ENCODE results near the gene REX1BD. TPM values are rescaled to one million over a fixed set of nuclear protein-coding genes. Genes with fewer than 3 reads are reported as not detected.

Gene REX1BD
- total and polyA plus RNA-seq, 2 of the 13 experiments (the other 11 are each of a cell fraction or from before 2014, with no cell fraction given): 7.5 to 25.4 TPM

DNA sequence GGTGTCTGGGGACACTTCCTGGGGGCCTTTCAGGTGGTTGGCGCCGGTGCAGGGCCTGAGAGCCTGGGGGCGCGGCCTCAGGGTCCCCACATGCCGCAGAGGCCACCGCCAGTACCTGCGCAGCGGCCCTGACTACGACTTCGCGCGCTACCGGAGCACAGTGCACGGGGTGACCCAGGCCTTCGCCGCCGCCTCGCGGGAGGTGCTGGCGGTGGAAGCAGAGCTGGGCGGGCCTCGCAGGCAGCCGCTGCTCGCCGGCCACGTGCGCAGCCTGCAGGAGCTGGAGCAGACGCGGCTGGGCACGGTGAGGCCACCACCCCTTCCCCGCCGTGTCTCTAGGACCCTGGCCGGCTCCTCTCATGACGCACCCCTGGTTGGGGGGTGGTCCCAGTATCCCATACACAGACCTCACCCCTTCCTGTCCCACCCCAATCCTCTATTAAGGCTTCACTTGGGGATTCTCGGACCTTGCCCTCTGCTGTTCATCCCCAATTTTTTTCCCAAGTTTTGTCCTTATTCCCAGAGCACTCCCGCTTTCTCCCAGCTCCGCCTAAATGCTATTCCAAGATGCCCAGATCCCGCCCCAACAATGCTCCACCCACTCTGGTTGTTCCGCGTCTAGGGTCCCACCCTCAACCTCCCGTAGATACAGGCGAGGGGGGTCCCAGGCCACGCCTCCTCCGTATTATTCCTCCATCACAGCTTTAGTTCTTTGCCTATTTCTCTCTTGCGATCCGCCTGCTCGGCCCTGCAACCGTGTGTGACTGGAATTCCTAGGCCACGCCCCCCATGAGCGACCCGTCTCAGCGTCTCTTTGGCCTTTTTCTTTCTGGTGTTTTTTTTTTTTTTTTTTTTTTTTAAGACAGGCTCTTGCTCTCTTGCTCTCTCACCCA is 1.0 kb downstream of the REX1BD start (continued):
- TF ChIP-seq, protein P1, sequence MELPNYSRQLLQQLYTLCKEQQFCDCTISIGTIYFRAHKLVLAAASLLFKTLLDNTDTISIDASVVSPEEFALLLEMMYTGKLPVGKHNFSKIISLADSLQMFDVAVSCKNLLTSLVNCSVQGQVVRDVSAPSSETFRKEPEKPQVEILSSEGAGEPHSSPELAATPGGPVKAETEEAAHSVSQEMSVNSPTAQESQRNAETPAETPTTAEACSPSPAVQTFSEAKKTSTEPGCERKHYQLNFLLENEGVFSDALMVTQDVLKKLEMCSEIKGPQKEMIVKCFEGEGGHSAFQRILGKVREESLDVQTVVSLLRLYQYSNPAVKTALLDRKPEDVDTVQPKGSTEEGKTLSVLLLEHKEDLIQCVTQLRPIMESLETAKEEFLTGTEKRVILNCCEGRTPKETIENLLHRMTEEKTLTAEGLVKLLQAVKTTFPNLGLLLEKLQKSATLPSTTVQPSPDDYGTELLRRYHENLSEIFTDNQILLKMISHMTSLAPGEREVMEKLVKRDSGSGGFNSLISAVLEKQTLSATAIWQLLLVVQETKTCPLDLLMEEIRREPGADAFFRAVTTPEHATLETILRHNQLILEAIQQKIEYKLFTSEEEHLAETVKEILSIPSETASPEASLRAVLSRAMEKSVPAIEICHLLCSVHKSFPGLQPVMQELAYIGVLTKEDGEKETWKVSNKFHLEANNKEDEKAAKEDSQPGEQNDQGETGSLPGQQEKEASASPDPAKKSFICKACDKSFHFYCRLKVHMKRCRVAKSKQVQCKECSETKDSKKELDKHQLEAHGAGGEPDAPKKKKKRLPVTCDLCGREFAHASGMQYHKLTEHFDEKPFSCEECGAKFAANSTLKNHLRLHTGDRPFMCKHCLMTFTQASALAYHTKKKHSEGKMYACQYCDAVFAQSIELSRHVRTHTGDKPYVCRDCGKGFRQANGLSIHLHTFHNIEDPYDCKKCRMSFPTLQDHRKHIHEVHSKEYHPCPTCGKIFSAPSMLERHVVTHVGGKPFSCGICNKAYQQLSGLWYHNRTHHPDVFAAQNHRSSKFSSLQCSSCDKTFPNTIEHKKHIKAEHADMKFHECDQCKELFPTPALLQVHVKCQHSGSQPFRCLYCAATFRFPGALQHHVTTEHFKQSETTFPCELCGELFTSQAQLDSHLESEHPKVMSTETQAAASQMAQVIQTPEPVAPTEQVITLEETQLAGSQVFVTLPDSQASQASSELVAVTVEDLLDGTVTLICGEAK (IDR thresholded peaks at IDR 0.05): no peak
- TF ChIP-seq, protein P1 (CRISPR knock-in tag; IDR thresholded peaks at IDR 0.05): peak; percentile 88
- TF ChIP-seq SIN3A (IDR thresholded peaks at IDR 0.05; ENCODE audit: borderline replicate concordance, low read depth, low read length): 0 out of 2 replicates have a peak, but pooled peaks have one; percentile 23
- TF ChIP-seq ZNF772 (CRISPR knock-in tag; IDR thresholded peaks at IDR 0.05): peak; percentile 97
- TF ChIP-seq MED1 (CRISPR knock-in tag; IDR thresholded peaks at IDR 0.05): peak; percentile 81
- TF ChIP-seq PATZ1 (CRISPR knock-in tag; IDR thresholded peaks at IDR 0.05): no peak
- TF ChIP-seq REST (IDR thresholded peaks at IDR 0.05; ENCODE audit: borderline replicate concordance in 1 of 2, low read depth in 1 of 2, low read length in 2 of 2): 0 out of 4 replicates have a peak, but pooled peaks of 1 of the 2 experiments have one; percentile 15
- TF ChIP-seq XBP1 (CRISPR knock-in tag; IDR thresholded peaks at IDR 0.05): no peak
- TF ChIP-seq, protein P2, sequence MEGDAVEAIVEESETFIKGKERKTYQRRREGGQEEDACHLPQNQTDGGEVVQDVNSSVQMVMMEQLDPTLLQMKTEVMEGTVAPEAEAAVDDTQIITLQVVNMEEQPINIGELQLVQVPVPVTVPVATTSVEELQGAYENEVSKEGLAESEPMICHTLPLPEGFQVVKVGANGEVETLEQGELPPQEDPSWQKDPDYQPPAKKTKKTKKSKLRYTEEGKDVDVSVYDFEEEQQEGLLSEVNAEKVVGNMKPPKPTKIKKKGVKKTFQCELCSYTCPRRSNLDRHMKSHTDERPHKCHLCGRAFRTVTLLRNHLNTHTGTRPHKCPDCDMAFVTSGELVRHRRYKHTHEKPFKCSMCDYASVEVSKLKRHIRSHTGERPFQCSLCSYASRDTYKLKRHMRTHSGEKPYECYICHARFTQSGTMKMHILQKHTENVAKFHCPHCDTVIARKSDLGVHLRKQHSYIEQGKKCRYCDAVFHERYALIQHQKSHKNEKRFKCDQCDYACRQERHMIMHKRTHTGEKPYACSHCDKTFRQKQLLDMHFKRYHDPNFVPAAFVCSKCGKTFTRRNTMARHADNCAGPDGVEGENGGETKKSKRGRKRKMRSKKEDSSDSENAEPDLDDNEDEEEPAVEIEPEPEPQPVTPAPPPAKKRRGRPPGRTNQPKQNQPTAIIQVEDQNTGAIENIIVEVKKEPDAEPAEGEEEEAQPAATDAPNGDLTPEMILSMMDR (CRISPR knock-in tag; IDR thresholded peaks at IDR 0.05): peak; percentile 54
